VCaP (cell line): ENCODE data around the gene SEPTIN1.

Experiments used
- H3K27ac ChIP-seq: fragments of 450-650 bp; 2 replicates; pipeline ENCODE4 v1.5.1; 2017
- CTCF ChIP-seq: fragments of 450-650 bp; conservative IDR thresholded peaks from 2 replicates; pipeline ENCODE4 v1.5.1; 2017; ENCODE audit warnings: mild to moderate bottlenecking, moderate library complexity

The SEPTIN1 gene

GRCh38 chr16:30407804-30408534, 25.6 kb upstream of the SEPTIN1 start:
- no peak for TF ChIP-seq CTCF
- H3K27ac ChIP-seq = peak overlapping the region; percentile 69

GRCh38 chr16:30407102-30407803, 24.9 kb upstream of the SEPTIN1 start, which contains the start of gene ZNF771:
Gene ZNF771 (plus strand): TSS chr16:30407606. CDS start chr16:30408054, 448 bp downstream.
- no peak for TF ChIP-seq CTCF
- H3K27ac ChIP-seq = peak within 1 kb of the TSS; percentile 69

- no peak for TF ChIP-seq CTCF
- H3K27ac ChIP-seq = peak overlapping the region; percentile 69
These were observed 24.4 kb upstream of the SEPTIN1 start for GRCh38 chr16:30406795-30407101.

GRCh38 chr16:30401768-30402425, 19.5 kb upstream of the SEPTIN1 start:
- H3K27ac ChIP-seq = no peak overlapping the region
- TF ChIP-seq CTCF = no peak

- TF ChIP-seq CTCF = no peak
- H3K27ac ChIP-seq = no peak overlapping the region
These were observed 17.2 kb upstream of the SEPTIN1 start for GRCh38 chr16:30399435-30400186.

- no peak for TF ChIP-seq CTCF
- H3K27ac ChIP-seq = no peak overlapping the region
These were observed 16.5 kb upstream of the SEPTIN1 start for GRCh38 chr16:30398661-30399434.
